Cardiac fibroblast (primary cell): ENCODE data around the gene ARHGAP6.

Source experiments
- DNase-seq, 2 donors: peaks; one replicate each; pipeline versions ENCODE4 v3.0.0 to v3.0.0-alpha.2; 2010; ENCODE audit warnings: low read depth in 2 of 2
- H3K4me3 ChIP-seq, 2 donors: replicated peaks in 1 of 2; 1 replicate in 1 of 2; 2 replicates in 1 of 2; pipeline ENCODE4 v1.5.1; 2011; ENCODE audit warnings: low read depth in 2 of 2, low read length in 2 of 2, mild to moderate bottlenecking in 2 of 2, moderate library complexity in 1 of 2
- TF ChIP-seq, protein P1 (sequence below): IDR thresholded peaks from one replicate; pipeline ENCODE4 v1.5.1; 2011; ENCODE audit warnings: low read depth, mild to moderate bottlenecking, low read length, inconsistent platforms

ARHGAP6 gene

DNA sequence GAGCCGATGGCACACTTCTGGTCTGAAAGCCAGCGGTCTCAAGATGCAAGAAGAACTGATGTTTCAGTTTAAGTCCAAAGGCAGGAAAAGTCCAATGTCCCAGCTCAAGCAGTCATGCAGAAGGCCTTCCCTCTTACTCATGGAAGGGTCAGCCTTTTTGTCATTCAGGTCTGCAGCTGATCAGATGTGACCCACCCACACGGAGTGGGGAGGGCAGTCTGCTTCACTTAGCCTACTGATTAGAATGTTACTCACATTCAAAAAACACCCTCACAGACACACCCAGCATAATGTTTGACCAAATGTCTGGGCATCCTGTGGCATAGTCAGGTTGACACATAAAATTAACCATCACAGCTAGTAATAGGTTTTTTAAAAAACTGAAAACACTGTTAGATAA is 548.0 kb downstream of the ARHGAP6 start:
- TF ChIP-seq, protein P1, sequence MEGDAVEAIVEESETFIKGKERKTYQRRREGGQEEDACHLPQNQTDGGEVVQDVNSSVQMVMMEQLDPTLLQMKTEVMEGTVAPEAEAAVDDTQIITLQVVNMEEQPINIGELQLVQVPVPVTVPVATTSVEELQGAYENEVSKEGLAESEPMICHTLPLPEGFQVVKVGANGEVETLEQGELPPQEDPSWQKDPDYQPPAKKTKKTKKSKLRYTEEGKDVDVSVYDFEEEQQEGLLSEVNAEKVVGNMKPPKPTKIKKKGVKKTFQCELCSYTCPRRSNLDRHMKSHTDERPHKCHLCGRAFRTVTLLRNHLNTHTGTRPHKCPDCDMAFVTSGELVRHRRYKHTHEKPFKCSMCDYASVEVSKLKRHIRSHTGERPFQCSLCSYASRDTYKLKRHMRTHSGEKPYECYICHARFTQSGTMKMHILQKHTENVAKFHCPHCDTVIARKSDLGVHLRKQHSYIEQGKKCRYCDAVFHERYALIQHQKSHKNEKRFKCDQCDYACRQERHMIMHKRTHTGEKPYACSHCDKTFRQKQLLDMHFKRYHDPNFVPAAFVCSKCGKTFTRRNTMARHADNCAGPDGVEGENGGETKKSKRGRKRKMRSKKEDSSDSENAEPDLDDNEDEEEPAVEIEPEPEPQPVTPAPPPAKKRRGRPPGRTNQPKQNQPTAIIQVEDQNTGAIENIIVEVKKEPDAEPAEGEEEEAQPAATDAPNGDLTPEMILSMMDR = no peak
- H3K4me3 ChIP-seq = no peak overlapping the region
- no peak for DNase-seq

DNA sequence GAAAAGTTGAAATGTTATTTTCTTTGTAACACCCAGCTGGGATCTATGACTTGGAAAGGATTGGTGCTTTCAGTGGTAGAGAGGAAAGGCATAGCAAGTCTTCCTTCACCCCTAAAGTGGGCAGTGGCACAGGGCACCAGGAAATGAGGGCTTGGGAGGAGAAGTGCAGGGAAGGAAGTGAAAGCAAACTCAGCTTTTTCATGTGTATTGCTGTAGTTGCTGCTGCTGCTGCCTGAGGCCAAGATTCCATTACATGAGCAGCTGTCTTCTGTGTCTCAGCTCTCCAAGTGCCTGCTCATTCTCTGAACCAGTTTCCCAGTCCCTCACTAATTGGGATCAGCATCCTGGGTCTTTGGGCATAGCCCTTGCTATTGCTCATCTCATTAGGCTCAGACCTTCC is 552.0 kb downstream of the ARHGAP6 start:
- DNase-seq = peak in 1 of 2 donors; percentile 16
- H3K4me3 ChIP-seq = no peak overlapping the region
- TF ChIP-seq, protein P1 = no peak

DNA sequence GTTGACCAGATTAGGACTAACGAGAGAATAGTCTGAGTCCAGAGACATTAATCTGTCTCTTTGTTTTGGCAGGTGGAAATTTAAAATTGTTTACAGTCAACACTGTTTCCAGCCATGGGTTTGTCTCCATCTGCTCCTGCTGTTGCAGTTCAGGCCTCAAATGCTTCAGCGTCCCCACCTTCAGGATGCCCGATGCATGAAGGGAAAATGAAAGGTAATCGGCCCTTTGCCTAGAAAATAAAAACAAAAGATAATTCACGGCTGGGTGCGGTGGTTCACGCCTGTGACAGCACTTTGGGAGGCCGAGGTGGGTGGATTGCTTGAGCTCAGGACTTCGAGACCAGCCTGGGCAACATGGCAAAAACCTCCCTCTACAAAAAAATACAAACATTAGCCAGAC is 553.8 kb downstream of the ARHGAP6 start:
- DNase-seq = no peak
- peak overlapping the region; percentile 82 to 88 for H3K4me3 ChIP-seq
- TF ChIP-seq, protein P1 = no peak

DNA sequence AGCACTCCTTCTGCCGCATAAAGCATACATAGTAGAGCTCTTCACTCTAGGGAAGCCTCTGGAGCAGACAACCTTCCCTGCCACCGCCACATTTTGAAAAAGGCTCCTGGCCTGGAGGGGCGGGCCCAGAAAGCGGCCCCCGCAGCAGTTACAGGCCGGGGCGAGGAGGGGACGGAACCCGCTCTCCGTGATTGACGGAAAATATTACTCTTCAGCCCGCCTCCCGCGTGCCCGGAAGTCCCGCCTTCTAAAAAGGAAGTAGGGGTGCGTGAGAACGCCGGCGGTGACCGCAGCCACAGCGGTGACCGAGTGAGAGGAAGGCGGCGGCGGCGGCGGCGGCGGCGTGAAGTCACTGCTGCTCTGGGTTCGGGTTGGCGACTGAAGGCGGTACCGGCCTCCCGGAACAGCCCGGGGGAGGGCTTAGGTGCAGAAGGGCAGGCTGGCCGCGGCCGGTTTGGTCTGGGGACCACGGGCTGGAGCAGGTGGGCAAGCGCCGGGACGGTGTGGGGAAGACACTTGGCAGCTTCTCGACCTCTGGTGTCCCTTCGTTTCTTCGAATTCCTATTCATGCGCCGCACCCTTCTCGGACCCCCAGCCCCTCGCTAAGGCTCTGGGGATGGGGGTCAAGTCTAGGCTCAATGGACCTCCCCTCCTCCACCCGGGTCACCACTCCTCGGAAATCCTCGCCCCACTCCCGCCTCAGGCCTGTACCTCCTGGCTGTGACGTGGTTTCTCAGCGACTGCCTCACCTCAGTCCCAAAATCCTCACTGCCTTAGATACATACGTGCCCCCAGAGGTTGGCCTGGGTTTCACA is 554.5 kb downstream of the ARHGAP6 start, which contains the start of gene HCCS:
TSS of gene HCCS (plus strand) at position 296 of the 815 bp plus-strand sequence. CDS start 729 bp downstream, outside the sequence.
- H3K4me3 ChIP-seq = peak within 1 kb of the TSS; percentile 82 to 88
- DNase-seq = peak; percentile 82 to 86
- TF ChIP-seq, protein P1 = no peak

DNA sequence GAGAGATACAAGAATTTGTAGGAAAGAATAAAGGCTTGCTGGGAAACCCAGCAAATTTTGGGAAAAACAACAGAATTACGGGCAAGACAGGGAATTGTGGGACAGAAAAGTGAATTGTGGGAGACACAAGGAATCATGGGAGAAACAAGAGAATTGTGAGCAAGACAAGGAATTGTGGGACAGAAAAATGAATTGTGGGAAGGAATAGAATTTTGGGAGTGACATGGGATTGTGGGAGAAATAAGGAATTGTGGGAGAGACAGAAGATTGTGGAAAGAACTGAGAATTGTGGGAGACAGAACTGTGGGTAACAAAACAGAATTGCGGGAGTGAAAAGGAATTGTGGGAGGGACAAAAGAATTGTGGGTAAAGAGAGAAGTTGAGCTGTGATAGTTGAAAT is 555.8 kb downstream of the ARHGAP6 start:
- TF ChIP-seq, protein P1 = no peak
- no peak for DNase-seq
- H3K4me3 ChIP-seq = no peak overlapping the region

DNA sequence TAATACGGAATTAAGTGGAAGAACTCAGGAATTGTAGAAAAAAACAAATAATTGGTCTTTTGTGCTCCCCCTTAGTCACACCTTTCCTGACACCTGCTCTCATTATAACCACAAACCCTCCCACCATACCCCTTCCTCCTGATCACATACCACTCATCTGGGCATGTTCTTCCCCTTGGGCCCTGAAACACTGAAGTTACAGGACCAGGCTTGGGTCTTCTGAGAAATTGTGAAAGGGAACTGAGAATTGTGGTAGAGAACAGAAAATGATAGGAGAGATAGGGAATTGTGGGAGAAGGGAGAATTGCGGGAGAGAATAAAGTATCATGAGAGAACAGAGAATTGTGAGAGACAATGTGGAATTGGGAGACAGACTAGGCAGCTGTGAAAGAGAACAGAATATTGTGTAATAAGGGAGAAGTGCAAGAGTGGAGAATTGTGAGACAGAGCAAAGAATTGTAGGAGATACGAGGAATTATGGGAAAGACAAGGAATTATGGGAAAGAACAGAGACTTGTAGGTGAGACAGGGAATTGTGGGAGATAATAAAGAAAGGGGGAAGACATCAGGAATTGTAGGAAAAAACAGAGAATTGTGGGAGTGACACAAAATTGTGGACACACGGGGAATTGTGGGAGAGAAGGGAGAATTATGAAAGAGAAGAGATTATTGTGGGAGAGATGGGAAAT is 557.3 kb downstream of the ARHGAP6 start:
- DNase-seq = no peak
- H3K4me3 ChIP-seq = no peak overlapping the region
- TF ChIP-seq, protein P1 = no peak
